NCI-H774 (cell line): ENCODE results near the gene PAPPA.

Source experiments
- DNase-seq: peaks from one replicate; lab custom pipeline; 2025; lab: John Stamatoyannopoulos, UW

Gene PAPPA

GRCh38 chr9:116153765-116154333 is at the start of gene PAPPA:
PAPPA (plus strand) TSS chr9:116153791; CDS start chr9:116154173, 382 bp downstream.
- DNase-seq, result no peak

- no peak for DNase-seq
Observed at GRCh38 chr9:116103976-116104820, 49.4 kb upstream of the PAPPA start.

- DNase-seq, result no peak
Observed at GRCh38 chr9:116112236-116112635, 41.4 kb upstream of the PAPPA start.

- DNase-seq, result no peak
Observed at GRCh38 chr9:116115761-116116353, 37.7 kb upstream of the PAPPA start.

- DNase-seq, result no peak
Observed at GRCh38 chr9:116116393-116116792, 37.2 kb upstream of the PAPPA start.

GRCh38 chr9:116123171-116123570 is 30.4 kb upstream of the PAPPA start:
- DNase-seq, result no peak

GRCh38 chr9:116124472-116125040 is 29.0 kb upstream of the PAPPA start:
- DNase-seq, result no peak

GRCh38 chr9:116133163-116133562 is 20.4 kb upstream of the PAPPA start:
- DNase-seq, result no peak

- DNase-seq, result no peak
Observed at GRCh38 chr9:116134975-116135374, 18.6 kb upstream of the PAPPA start.

- DNase-seq, result no peak
Observed at GRCh38 chr9:116137010-116137409, 16.6 kb upstream of the PAPPA start.

- no peak for DNase-seq
Observed at GRCh38 chr9:116137581-116137980, 16.0 kb upstream of the PAPPA start.

- DNase-seq, result no peak
Observed at GRCh38 chr9:116141864-116142561, 11.6 kb upstream of the PAPPA start.

GRCh38 chr9:116142706-116143492 is 10.7 kb upstream of the PAPPA start:
- DNase-seq, result no peak

- DNase-seq, result no peak
Observed at GRCh38 chr9:116144038-116144437, 9.6 kb upstream of the PAPPA start.

GRCh38 chr9:116144555-116144954 is 9.0 kb upstream of the PAPPA start:
- DNase-seq, result no peak

GRCh38 chr9:116145036-116145435 is 8.6 kb upstream of the PAPPA start:
- no peak for DNase-seq

- no peak for DNase-seq
Observed at GRCh38 chr9:116147821-116148220, 5.8 kb upstream of the PAPPA start.

GRCh38 chr9:116149844-116150243 is 3.7 kb upstream of the PAPPA start:
- DNase-seq, result no peak

GRCh38 chr9:116151199-116151598 is 2.4 kb upstream of the PAPPA start:
- DNase-seq, result no peak

- no peak for DNase-seq
Observed at GRCh38 chr9:116151966-116152381, 1.6 kb upstream of the PAPPA start.

- DNase-seq, result no peak
Observed at GRCh38 chr9:116152390-116152789, 1.2 kb upstream of the PAPPA start.
